ENCODE results near the gene FES. TPM values are rescaled to one million over a fixed set of nuclear protein-coding genes. Genes with fewer than 3 reads are reported as not detected.
A peak's percentile ranks its signal among the peaks of the same experiment; 100 is the strongest.

Gene FES
- total and polyA plus RNA-seq, 2 of the 13 experiments (the other 11 are each of a cell fraction or from before 2014, with no cell fraction given): 4.0 to 9.5 TPM

DNA sequence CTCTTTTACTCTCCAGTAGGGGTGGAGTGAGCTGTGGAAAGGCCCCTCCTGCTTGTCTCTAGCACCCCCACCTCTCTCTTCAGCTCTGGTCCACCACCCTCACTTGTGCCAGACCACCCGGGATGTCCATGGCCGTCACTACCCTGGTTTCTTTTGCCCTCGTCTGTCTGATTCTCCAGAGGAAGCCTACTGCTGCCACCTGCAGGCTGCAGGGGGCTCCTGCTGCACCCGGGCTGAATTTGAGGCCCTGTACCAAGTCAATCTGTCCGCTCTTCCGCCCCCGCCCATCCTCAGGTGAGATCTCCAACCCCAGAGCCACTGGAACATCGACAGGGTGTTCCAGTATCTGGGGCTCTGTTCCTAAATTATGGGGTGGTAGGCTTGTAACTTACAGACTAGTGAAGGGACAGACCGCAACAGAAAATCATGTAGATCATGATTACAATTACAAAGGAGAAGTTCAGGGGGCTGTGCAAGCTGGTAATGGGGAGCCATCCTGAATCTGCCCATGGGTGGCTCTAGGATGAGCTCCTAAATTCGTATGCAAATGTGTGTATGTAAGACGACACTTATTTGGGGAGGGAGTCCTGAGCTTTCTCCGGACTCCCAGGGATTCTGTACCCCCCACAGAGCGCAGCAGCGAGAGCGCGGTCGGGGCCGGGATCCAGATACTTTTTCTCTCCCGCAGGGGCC, 50.1 kb downstream of the FES start (continued):
- TF ChIP-seq, protein P1, sequence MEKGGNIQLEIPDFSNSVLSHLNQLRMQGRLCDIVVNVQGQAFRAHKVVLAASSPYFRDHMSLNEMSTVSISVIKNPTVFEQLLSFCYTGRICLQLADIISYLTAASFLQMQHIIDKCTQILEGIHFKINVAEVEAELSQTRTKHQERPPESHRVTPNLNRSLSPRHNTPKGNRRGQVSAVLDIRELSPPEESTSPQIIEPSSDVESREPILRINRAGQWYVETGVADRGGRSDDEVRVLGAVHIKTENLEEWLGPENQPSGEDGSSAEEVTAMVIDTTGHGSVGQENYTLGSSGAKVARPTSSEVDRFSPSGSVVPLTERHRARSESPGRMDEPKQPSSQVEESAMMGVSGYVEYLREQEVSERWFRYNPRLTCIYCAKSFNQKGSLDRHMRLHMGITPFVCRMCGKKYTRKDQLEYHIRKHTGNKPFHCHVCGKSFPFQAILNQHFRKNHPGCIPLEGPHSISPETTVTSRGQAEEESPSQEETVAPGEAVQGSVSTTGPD (CRISPR knock-in tag; IDR thresholded peaks at IDR 0.05): no peak
- TF ChIP-seq, protein P2, sequence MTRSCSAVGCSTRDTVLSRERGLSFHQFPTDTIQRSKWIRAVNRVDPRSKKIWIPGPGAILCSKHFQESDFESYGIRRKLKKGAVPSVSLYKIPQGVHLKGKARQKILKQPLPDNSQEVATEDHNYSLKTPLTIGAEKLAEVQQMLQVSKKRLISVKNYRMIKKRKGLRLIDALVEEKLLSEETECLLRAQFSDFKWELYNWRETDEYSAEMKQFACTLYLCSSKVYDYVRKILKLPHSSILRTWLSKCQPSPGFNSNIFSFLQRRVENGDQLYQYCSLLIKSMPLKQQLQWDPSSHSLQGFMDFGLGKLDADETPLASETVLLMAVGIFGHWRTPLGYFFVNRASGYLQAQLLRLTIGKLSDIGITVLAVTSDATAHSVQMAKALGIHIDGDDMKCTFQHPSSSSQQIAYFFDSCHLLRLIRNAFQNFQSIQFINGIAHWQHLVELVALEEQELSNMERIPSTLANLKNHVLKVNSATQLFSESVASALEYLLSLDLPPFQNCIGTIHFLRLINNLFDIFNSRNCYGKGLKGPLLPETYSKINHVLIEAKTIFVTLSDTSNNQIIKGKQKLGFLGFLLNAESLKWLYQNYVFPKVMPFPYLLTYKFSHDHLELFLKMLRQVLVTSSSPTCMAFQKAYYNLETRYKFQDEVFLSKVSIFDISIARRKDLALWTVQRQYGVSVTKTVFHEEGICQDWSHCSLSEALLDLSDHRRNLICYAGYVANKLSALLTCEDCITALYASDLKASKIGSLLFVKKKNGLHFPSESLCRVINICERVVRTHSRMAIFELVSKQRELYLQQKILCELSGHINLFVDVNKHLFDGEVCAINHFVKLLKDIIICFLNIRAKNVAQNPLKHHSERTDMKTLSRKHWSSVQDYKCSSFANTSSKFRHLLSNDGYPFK (CRISPR knock-in tag; IDR thresholded peaks at IDR 0.05; ENCODE audit: borderline replicate concordance): no peak
- no peak for TF ChIP-seq AKAP8 (CRISPR knock-in tag; IDR thresholded peaks at IDR 0.05)
- TF ChIP-seq TEAD2 (CRISPR knock-in tag; IDR thresholded peaks at IDR 0.05): no peak
- TF ChIP-seq, protein P3, sequence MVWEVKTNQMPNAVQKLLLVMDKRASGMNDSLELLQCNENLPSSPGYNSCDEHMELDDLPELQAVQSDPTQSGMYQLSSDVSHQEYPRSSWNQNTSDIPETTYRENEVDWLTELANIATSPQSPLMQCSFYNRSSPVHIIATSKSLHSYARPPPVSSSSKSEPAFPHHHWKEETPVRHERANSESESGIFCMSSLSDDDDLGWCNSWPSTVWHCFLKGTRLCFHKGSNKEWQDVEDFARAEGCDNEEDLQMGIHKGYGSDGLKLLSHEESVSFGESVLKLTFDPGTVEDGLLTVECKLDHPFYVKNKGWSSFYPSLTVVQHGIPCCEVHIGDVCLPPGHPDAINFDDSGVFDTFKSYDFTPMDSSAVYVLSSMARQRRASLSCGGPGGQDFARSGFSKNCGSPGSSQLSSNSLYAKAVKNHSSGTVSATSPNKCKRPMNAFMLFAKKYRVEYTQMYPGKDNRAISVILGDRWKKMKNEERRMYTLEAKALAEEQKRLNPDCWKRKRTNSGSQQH (CRISPR knock-in tag; IDR thresholded peaks at IDR 0.05; ENCODE audit: low read depth): no peak
- no peak for TF ChIP-seq MED8 (CRISPR knock-in tag; IDR thresholded peaks at IDR 0.05; ENCODE audit: insufficient replicate concordance)
- TF ChIP-seq LCORL (IDR thresholded peaks at IDR 0.05): no peak
- TF ChIP-seq LCORL (CRISPR knock-in tag; IDR thresholded peaks at IDR 0.05): peak; percentile 66
- no peak for TF ChIP-seq ZNF563 (CRISPR knock-in tag; IDR thresholded peaks at IDR 0.05)
- TF ChIP-seq, protein P4, sequence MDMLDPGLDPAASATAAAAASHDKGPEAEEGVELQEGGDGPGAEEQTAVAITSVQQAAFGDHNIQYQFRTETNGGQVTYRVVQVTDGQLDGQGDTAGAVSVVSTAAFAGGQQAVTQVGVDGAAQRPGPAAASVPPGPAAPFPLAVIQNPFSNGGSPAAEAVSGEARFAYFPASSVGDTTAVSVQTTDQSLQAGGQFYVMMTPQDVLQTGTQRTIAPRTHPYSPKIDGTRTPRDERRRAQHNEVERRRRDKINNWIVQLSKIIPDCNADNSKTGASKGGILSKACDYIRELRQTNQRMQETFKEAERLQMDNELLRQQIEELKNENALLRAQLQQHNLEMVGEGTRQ (IDR thresholded peaks at IDR 0.05; ENCODE audit: low read depth, low read length): no peak
- TF ChIP-seq, protein P4 (CRISPR knock-in tag; IDR thresholded peaks at IDR 0.05; ENCODE audit: borderline replicate concordance): no peak
- 0 out of 2 replicates have a peak, but pooled peaks have one; percentile 8 for TF ChIP-seq MEIS1 (CRISPR knock-in tag; IDR thresholded peaks at IDR 0.05; ENCODE audit: borderline replicate concordance)
- TF ChIP-seq, protein P5, sequence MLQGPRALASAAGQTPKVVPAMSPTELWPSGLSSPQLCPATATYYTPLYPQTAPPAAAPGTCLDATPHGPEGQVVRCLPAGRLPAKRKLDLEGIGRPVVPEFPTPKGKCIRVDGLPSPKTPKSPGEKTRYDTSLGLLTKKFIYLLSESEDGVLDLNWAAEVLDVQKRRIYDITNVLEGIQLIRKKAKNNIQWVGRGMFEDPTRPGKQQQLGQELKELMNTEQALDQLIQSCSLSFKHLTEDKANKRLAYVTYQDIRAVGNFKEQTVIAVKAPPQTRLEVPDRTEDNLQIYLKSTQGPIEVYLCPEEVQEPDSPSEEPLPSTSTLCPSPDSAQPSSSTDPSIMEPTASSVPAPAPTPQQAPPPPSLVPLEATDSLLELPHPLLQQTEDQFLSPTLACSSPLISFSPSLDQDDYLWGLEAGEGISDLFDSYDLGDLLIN (CRISPR knock-in tag; IDR thresholded peaks at IDR 0.05; ENCODE audit: borderline replicate concordance): 0 out of 2 replicates have a peak, but pooled peaks have one; percentile 7
- TF ChIP-seq RFX5 (IDR thresholded peaks at IDR 0.05; ENCODE audit: low read depth, low read length): no peak
- no peak for TF ChIP-seq ZNF724P (CRISPR knock-in tag; IDR thresholded peaks at IDR 0.05; ENCODE audit: borderline replicate concordance)
- no peak for TF ChIP-seq ZNF577 (CRISPR knock-in tag; IDR thresholded peaks at IDR 0.05; ENCODE audit: borderline replicate concordance, low read depth)
- TF ChIP-seq PCBP2 (optimal IDR thresholded peaks at IDR 0.05; ENCODE audit: low read depth, low read length, poor library complexity, severe bottlenecking): no peak
- TF ChIP-seq ZFP36L2 (CRISPR knock-in tag; IDR thresholded peaks at IDR 0.05): no peak
- TF ChIP-seq, protein P6, sequence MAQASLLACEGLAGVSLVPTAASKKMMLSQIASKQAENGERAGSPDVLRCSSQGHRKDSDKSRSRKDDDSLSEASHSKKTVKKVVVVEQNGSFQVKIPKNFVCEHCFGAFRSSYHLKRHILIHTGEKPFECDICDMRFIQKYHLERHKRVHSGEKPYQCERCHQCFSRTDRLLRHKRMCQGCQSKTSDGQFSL (CRISPR knock-in tag; IDR thresholded peaks at IDR 0.05): no peak

All from HepG2 (cell line).